ENCODE results near the gene MNX1. TPM values are rescaled to one million over a fixed set of nuclear protein-coding genes. Genes with fewer than 3 reads are reported as not detected.

MNX1 gene
- total and polyA plus RNA-seq, 10 of the 15 experiments (the other 5 are each of a cell fraction or from before 2014, with no cell fraction given) = 0.22 to 2.7 (median 1.3) TPM; not detected in 1

DNA sequence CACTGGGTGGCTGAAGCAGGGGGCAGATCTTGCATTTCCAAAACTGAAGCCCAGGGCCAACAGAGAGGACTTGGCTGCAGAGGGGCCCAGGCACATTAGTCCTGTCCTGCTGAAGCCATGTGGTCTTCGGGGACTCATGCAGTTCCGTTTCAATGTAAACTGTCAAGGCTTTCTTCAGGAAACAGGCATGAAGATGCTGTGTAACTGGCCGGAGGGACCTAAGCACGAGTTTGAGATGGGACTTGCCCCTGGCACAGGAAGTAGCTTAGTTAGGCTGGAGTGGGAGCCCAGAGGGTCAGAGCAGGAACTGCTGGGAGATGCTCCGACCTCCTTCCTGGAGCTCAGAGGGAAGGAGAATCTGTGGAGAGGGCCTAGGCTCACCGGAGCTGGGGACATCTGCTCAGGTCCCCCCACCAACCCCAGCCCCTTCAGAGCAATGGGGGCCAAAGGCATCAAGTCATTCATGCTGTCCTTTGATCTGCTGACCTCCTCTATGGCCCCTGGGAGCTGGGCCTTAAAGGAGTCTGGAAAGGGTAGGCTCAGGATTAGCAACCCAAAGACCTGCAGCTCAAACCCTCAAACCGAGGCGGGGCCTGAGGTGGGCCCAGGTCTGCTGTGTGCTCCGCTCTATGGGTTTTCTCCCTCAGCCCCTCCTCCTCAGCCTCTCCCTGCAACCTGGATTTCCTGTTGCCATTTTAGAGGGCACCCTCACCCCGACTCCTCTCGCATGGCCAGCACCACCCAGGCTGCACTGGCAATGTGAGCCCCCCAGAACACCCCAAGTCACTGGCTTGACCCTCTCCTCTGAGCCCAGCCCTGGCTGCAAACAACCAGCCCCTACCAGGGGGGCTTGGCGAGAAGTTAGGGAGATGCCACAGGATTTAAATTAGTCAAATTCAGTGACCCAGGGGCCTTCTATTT is 4.4 kb upstream of the MNX1 start (continued):
- TF ChIP-seq, protein P1, sequence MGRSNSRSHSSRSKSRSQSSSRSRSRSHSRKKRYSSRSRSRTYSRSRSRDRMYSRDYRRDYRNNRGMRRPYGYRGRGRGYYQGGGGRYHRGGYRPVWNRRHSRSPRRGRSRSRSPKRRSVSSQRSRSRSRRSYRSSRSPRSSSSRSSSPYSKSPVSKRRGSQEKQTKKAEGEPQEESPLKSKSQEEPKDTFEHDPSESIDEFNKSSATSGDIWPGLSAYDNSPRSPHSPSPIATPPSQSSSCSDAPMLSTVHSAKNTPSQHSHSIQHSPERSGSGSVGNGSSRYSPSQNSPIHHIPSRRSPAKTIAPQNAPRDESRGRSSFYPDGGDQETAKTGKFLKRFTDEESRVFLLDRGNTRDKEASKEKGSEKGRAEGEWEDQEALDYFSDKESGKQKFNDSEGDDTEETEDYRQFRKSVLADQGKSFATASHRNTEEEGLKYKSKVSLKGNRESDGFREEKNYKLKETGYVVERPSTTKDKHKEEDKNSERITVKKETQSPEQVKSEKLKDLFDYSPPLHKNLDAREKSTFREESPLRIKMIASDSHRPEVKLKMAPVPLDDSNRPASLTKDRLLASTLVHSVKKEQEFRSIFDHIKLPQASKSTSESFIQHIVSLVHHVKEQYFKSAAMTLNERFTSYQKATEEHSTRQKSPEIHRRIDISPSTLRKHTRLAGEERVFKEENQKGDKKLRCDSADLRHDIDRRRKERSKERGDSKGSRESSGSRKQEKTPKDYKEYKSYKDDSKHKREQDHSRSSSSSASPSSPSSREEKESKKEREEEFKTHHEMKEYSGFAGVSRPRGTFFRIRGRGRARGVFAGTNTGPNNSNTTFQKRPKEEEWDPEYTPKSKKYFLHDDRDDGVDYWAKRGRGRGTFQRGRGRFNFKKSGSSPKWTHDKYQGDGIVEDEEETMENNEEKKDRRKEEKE (IDR thresholded peaks at IDR 0.05) = no peak

DNA sequence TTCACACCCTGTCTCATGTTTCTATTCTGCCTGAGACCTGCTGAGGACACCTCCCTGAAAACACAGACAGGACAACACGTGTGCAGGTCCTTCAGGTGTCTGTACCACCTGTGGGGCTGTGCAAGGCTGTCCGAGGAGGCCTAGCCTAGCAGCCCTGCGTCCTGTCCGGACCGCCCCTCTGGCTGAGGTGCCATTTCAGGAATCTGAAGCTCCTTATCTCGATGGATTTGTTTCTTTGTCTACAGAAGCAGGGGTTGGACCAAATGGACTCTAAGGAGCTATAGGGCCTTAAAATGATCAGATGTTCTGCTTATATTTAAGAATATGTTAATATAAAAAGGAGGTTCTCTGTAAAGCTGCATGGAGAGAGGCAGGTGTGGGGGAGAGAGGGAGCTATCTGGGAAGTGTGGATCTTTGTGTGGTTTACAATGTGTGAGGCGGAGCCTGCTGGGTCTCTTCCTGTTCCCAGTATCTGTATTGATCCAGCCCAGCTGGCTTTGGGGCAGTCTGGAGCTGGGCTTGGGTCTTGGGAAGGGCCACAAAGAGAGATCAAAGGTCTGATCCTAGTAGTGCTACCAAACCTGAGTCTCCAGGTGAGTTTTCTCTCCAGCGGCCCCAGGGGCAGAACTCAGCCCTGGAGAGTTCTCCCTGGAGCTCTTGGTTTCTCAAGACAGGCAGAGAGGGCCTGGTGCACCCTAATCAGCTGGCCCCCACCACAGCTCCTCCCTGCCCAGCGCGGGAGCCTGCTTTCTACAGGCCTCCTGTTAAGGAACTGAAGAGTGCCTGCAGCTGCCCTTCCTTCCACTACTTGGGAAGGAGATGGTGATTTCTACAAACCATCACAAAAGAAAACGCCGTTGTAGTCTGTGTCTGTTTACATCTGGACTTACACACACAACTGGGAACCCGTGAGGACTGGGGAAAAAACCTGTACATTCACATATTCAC is 3.4 kb upstream of the MNX1 start:
- peaks cover 3 to 8% of the 10 kb centered on the region in 2 experiments; a peak in 3 of 4 replicates for H3K27me3 ChIP-seq (replicated peaks in 1 of 2; ENCODE audit: control insufficient read depth in 2 of 2, insufficient read depth in 2 of 2, low read length in 1 of 2)
- no peaks in the 10 kb centered on the region for H3K79me2 ChIP-seq (ENCODE audit: control insufficient read depth, insufficient read depth, low read length)
- in situ Hi-C loops (cut with MboI) = no loop called here
- no peak overlapping the region for H3K4me3 ChIP-seq
- ChIA-PET RAD21 (ENCODE audit: unreplicated experiment) (interaction anchor here (1.9 kb wide), 1 partner anchor 63 kb away, joined by 6 read pairs; no protein-coding TSS in a partner anchor), POLR2A (interaction anchor here (0.6 kb wide), 1 partner anchor 63 kb away, joined by 3 read pairs; no protein-coding TSS in a partner anchor), SMC1A (ENCODE audit: uncharacterized antibody, unreplicated experiment) (no interaction called here), CTCF (interaction anchor here (0.6 to 1.3 kb wide), 4 partner anchors 46 to 1670 kb away, joined by 3 to 4 read pairs (median 3); no protein-coding TSS in a partner anchor)
- FAIRE-seq (no peak), ATAC-seq (no peak), DNase-seq (ENCODE audit: low read depth, low spot score) (no peak)
- H4K20me1 ChIP-seq (ENCODE audit: control insufficient read depth, insufficient read depth) = no peaks in the 10 kb centered on the region
- intact Hi-C loops (cut with micrococcal nuclease; ENCODE audit: unreplicated experiment) = loop anchor here (10.0 kb wide), 2 partner anchors 119 to 341 kb away; partner anchors contain the start of gene LMBR1
- TF ChIP-seq, protein P2, sequence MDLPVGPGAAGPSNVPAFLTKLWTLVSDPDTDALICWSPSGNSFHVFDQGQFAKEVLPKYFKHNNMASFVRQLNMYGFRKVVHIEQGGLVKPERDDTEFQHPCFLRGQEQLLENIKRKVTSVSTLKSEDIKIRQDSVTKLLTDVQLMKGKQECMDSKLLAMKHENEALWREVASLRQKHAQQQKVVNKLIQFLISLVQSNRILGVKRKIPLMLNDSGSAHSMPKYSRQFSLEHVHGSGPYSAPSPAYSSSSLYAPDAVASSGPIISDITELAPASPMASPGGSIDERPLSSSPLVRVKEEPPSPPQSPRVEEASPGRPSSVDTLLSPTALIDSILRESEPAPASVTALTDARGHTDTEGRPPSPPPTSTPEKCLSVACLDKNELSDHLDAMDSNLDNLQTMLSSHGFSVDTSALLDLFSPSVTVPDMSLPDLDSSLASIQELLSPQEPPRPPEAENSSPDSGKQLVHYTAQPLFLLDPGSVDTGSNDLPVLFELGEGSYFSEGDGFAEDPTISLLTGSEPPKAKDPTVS (IDR thresholded peaks at IDR 0.05; ENCODE audit: low read depth, low read length) = no peak
- no peak for TF ChIP-seq ZNF274 (IDR thresholded peaks at IDR 0.05; ENCODE audit: insufficient read depth, insufficient read length)
- TF ChIP-seq, protein P3, sequence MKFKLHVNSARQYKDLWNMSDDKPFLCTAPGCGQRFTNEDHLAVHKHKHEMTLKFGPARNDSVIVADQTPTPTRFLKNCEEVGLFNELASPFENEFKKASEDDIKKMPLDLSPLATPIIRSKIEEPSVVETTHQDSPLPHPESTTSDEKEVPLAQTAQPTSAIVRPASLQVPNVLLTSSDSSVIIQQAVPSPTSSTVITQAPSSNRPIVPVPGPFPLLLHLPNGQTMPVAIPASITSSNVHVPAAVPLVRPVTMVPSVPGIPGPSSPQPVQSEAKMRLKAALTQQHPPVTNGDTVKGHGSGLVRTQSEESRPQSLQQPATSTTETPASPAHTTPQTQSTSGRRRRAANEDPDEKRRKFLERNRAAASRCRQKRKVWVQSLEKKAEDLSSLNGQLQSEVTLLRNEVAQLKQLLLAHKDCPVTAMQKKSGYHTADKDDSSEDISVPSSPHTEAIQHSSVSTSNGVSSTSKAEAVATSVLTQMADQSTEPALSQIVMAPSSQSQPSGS (IDR thresholded peaks at IDR 0.05; ENCODE audit: low read length) = no peak
- whole genome bisulfite sequencing (ENCODE audit: insufficient coverage, insufficient replicate concordance, low lambda C conversion rate, missing lambda C conversion rate) = 69% methylated on average over 13 of the region's 13 CpGs
- H3K9ac ChIP-seq (ENCODE audit: control insufficient read depth, insufficient read depth, low read length) = no peak overlapping the region
- H3K4me2 ChIP-seq (ENCODE audit: control insufficient read depth, insufficient read depth) = no peak overlapping the region
- no peaks in the 10 kb centered on the region; the same call in 2 of the 3 replicates for H3K9me3 ChIP-seq (replicated peaks; ENCODE audit: control insufficient read depth, insufficient read depth, low read length)
- no peaks in the 10 kb centered on the region for H3K36me3 ChIP-seq (ENCODE audit: control insufficient read depth in 2 of 2, insufficient read depth in 2 of 2, low read length in 1 of 2)
- peaks cover 41% of the 10 kb centered on the region for H3K4me1 ChIP-seq (ENCODE audit: control insufficient read depth, insufficient read depth, low read length)
- no TSS peak for BruUV-seq (replicated peaks)
- H2AFZ ChIP-seq (ENCODE audit: control insufficient read depth, low read depth, low read length) = no peak overlapping the region
- H3K27ac ChIP-seq (ENCODE audit: control insufficient read depth, insufficient read depth) = no peak overlapping the region
